T-helper 17 cell (primary cell): Measurements from ENCODE around the gene UBA1. TPM values are rescaled to one million over a fixed set of nuclear protein-coding genes. Genes with fewer than 3 reads are reported as not detected.

Source experiments
- ATAC-seq: fragments of 150-1000 bp; cut with Tn5 transposase; 2 replicates; pipeline ENCODE4 v1.10.0; 2021; ENCODE audit warnings: mild to moderate bottlenecking, moderate library complexity
- DNase-seq, 3 donors: peaks; one replicate each; pipeline versions ENCODE4 v3.0.0 to v3.0.0-alpha.2; 2020 to 2021
- H3K9me3 ChIP-seq: one replicate; pipeline ENCODE4 v1.7.0; 2013; ENCODE audit warnings: low read length, mild to moderate bottlenecking; ENCODE audit not compliant: control insufficient read depth, poor library complexity, severe bottlenecking
- H3K27ac Mint-ChIP-seq: one replicate; pipeline ENCODE4 v1.8.0; 2022; ENCODE audit warnings: mild to moderate bottlenecking, moderate library complexity, mixed read lengths
- H3K27me3 Mint-ChIP-seq: one replicate; pipeline ENCODE4 v1.8.0; 2022; ENCODE audit warnings: mixed read lengths
- H3K36me3 Mint-ChIP-seq: one replicate; pipeline ENCODE4 v1.8.0; 2022; ENCODE audit warnings: low read depth, mixed read lengths
- H3K4me1 Mint-ChIP-seq: one replicate; pipeline ENCODE4 v1.8.0; 2022; ENCODE audit warnings: mild to moderate bottlenecking, mixed read lengths
- H3K4me3 Mint-ChIP-seq: one replicate; pipeline ENCODE4 v1.8.0; 2022; ENCODE audit warnings: mild to moderate bottlenecking, moderate library complexity, mixed read lengths
- total RNA-seq, 4 donors: library from RNA in 2 of 4; stranded (reverse) in 2 of 4; gene quantifications; one replicate each; pipeline ENCODE4 v1.2.3 and lab custom pipeline; 2022 to 2026

The UBA1 gene
- total RNA-seq: 100 to 1,000 TPM; 109 to 112 TPM
- 84.7 to 174 reads per million in 2 donors for total RNA-seq (lab: John Stamatoyannopoulos, UW)

- Mint-ChIP-seq H3K27ac (peak within 1 kb of the TSS; percentile 89), H3K4me3 (peak within 1 kb of the TSS; percentile 96), H3K36me3 (peaks cover 2% of the 10 kb centered on the region), H3K27me3 (no peaks in the 10 kb centered on the region), H3K4me1 (peaks cover 31% of the 10 kb centered on the region)
- ATAC-seq (peak; percentile 79), DNase-seq (peak; percentile 75 to 85 (median 84))
- no peaks in the 10 kb centered on the region for H3K9me3 ChIP-seq
These were observed at the start of gene UBA1 for GRCh38 chrX:47193475-47194193. Gene UBA1, plus strand, starts transcription at chrX:47193829. Its CDS starts 4,974 bp downstream, at chrX:47198803.

GRCh38 chrX:47143894-47144625 is 49.6 kb upstream of the UBA1 start:
- Mint-ChIP-seq H3K4me1 (peaks cover 28% of the 10 kb centered on the region), H3K27ac (peak overlapping the region; percentile 99), H3K36me3 (peaks cover 7% of the 10 kb centered on the region), H3K27me3 (no peaks in the 10 kb centered on the region), H3K4me3 (peak overlapping the region; percentile 98)
- no peaks in the 10 kb centered on the region for H3K9me3 ChIP-seq
- ATAC-seq (peak; percentile 2), DNase-seq (peak in 1 of 3 donors; percentile 17)

GRCh38 chrX:47144626-47145394 is 48.8 kb upstream of the UBA1 start, which contains the start of the genes NDUFB11 and RBM10:
Gene NDUFB11, minus strand, starts transcription at chrX:47144702. Its CDS starts 23 bp downstream, at chrX:47144679.
Gene RBM10, plus strand, starts transcription at chrX:47145221. Its CDS starts 2,261 bp downstream, at chrX:47147482.
- Mint-ChIP-seq H3K4me3 (peak within 1 kb of the TSS; percentile 98), H3K36me3 (peaks cover 7% of the 10 kb centered on the region), H3K4me1 (peaks cover 28% of the 10 kb centered on the region), H3K27ac (peak within 1 kb of the TSS; percentile 99), H3K27me3 (no peaks in the 10 kb centered on the region)
- no peaks in the 10 kb centered on the region for H3K9me3 ChIP-seq
- peak; percentile 91 for ATAC-seq
- peak; percentile 75 to 84 (median 79) for DNase-seq

- peak overlapping the region; percentile 98 for H3K4me3 Mint-ChIP-seq
- DNase-seq: peak in 1 of 3 donors; percentile 6
- peaks cover 25% of the 10 kb centered on the region for H3K4me1 Mint-ChIP-seq
- no peaks in the 10 kb centered on the region for H3K27me3 Mint-ChIP-seq
- H3K27ac Mint-ChIP-seq: peak overlapping the region; percentile 99
- peak; percentile 14 for ATAC-seq
- H3K36me3 Mint-ChIP-seq: peaks cover 5% of the 10 kb centered on the region
- H3K9me3 ChIP-seq: no peaks in the 10 kb centered on the region
These were observed 48.1 kb upstream of the UBA1 start for GRCh38 chrX:47145395-47146120.

- H3K36me3 Mint-ChIP-seq: peaks cover 2% of the 10 kb centered on the region
- DNase-seq: no peak
- peaks cover 23% of the 10 kb centered on the region for H3K4me1 Mint-ChIP-seq
- H3K4me3 Mint-ChIP-seq: peak overlapping the region; percentile 98
- no peaks in the 10 kb centered on the region for H3K27me3 Mint-ChIP-seq
- H3K9me3 ChIP-seq: no peaks in the 10 kb centered on the region
- peak overlapping the region; percentile 99 for H3K27ac Mint-ChIP-seq
- ATAC-seq: no peak
These were observed 47.3 kb upstream of the UBA1 start for GRCh38 chrX:47146121-47146935.

- DNase-seq (no peak), ATAC-seq (no peak)
- Mint-ChIP-seq H3K4me1 (peaks cover 23% of the 10 kb centered on the region), H3K27ac (no peak overlapping the region), H3K4me3 (peak overlapping the region; percentile 98), H3K36me3 (peaks cover 2% of the 10 kb centered on the region), H3K27me3 (no peaks in the 10 kb centered on the region)
- no peaks in the 10 kb centered on the region for H3K9me3 ChIP-seq
These were observed 46.4 kb upstream of the UBA1 start for GRCh38 chrX:47146936-47147859.

- peaks cover 2% of the 10 kb centered on the region for H3K36me3 Mint-ChIP-seq
- H3K27ac Mint-ChIP-seq: no peak overlapping the region
- no peak overlapping the region for H3K4me3 Mint-ChIP-seq
- H3K9me3 ChIP-seq: no peaks in the 10 kb centered on the region
- ATAC-seq (no peak), DNase-seq (no peak)
- peaks cover 14% of the 10 kb centered on the region for H3K4me1 Mint-ChIP-seq
- H3K27me3 Mint-ChIP-seq: no peaks in the 10 kb centered on the region
These were observed 44.7 kb upstream of the UBA1 start for GRCh38 chrX:47148946-47149345.

- Mint-ChIP-seq H3K27me3 (no peaks in the 10 kb centered on the region), H3K36me3 (no peaks in the 10 kb centered on the region), H3K27ac (peak overlapping the region; percentile 45), H3K4me1 (peaks cover 4% of the 10 kb centered on the region), H3K4me3 (no peak overlapping the region)
- no peak for DNase-seq
- ATAC-seq: no peak
- no peaks in the 10 kb centered on the region for H3K9me3 ChIP-seq
These were observed 42.2 kb upstream of the UBA1 start for GRCh38 chrX:47151435-47151834.

- H3K36me3 Mint-ChIP-seq: no peaks in the 10 kb centered on the region
- no peak for ATAC-seq
- H3K9me3 ChIP-seq: no peaks in the 10 kb centered on the region
- H3K4me1 Mint-ChIP-seq: no peaks in the 10 kb centered on the region
- no peak overlapping the region for H3K27ac Mint-ChIP-seq
- no peak for DNase-seq
- no peaks in the 10 kb centered on the region for H3K27me3 Mint-ChIP-seq
- H3K4me3 Mint-ChIP-seq: no peak overlapping the region
These were observed 36.8 kb upstream of the UBA1 start for GRCh38 chrX:47156611-47157520.

GRCh38 chrX:47158131-47158530 is 35.5 kb upstream of the UBA1 start:
- Mint-ChIP-seq H3K27ac (no peak overlapping the region), H3K4me3 (no peak overlapping the region), H3K4me1 (peaks cover 2% of the 10 kb centered on the region), H3K36me3 (no peaks in the 10 kb centered on the region), H3K27me3 (no peaks in the 10 kb centered on the region)
- no peaks in the 10 kb centered on the region for H3K9me3 ChIP-seq
- no peak for ATAC-seq
- no peak for DNase-seq
